Measurements from ENCODE around the gene MGAT4D.

The MGAT4D gene

DNA sequence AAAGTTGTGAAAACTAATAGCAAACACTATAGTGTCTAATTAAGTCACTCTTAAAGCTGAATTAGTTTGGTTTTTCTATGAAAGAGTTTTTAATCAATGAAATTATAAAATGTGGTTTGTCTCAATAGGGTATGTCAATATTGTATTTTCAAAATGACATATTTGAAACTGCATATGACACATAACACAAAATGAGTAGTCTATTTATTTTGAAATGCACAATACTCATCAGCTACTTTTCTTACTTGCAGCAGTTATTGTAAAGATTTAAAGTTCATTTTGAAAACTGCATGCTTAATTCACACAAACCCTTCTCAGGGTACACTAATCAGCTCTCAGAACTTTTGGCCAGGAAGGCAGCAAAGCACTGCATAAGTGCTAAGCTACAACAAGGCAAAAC is 91.8 kb downstream of the MGAT4D start:
- no peak overlapping the region for H3K4me3 ChIP-seq (ENCODE audit: low read depth, low read length)
- TF ChIP-seq, protein P1, sequence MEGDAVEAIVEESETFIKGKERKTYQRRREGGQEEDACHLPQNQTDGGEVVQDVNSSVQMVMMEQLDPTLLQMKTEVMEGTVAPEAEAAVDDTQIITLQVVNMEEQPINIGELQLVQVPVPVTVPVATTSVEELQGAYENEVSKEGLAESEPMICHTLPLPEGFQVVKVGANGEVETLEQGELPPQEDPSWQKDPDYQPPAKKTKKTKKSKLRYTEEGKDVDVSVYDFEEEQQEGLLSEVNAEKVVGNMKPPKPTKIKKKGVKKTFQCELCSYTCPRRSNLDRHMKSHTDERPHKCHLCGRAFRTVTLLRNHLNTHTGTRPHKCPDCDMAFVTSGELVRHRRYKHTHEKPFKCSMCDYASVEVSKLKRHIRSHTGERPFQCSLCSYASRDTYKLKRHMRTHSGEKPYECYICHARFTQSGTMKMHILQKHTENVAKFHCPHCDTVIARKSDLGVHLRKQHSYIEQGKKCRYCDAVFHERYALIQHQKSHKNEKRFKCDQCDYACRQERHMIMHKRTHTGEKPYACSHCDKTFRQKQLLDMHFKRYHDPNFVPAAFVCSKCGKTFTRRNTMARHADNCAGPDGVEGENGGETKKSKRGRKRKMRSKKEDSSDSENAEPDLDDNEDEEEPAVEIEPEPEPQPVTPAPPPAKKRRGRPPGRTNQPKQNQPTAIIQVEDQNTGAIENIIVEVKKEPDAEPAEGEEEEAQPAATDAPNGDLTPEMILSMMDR (IDR thresholded peaks at IDR 0.05; ENCODE audit: insufficient read depth, low read depth, low read length, missing control alignments) = no peak
- DNase-seq (ENCODE audit: low read depth) = no peak

DNA sequence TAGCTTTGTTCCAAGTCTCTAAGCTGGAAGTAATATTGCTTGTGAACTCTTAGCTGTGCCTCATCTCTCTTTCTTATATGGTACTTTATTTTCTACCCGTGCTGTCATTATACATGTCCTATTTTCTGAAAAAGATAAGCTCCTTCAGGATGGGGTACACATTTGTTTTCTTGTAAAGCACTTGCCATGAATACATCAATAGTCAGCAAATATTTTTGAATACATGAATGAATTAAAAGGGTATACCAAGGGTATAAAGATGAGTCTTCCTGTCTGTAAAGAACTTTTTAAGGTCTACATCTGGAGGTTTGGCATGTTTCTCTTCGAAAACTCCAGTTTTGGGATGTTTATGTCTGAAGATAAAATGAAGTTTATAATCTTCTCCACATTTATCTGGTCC is 98.0 kb downstream of the MGAT4D start:
- no peak for DNase-seq (ENCODE audit: low read depth)
- H3K4me3 ChIP-seq (ENCODE audit: low read depth, low read length) = no peak overlapping the region
- TF ChIP-seq, protein P1 (IDR thresholded peaks at IDR 0.05; ENCODE audit: insufficient read depth, low read depth, low read length, missing control alignments) = no peak

DNA sequence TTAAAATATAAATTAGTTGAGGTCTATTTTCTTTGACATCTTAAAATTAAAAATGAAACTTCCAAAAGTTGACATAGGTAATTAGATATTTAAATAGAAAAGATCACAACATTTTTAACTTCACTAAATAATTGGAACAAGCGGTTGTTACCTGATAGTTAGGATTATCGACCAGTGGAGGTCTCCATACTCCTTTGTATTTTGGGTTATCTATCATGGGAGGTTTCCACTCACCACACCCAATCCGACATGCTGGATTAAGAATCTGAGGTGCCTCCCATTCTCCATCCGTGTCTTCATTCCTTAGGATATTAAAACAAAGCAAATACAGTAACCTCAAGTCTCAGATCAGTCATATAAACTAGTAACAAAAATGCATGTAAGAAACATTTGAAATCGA is 102.4 kb downstream of the MGAT4D start:
- no peak overlapping the region for H3K4me3 ChIP-seq (ENCODE audit: low read depth, low read length)
- DNase-seq (ENCODE audit: low read depth) = no peak
- TF ChIP-seq, protein P1 (IDR thresholded peaks at IDR 0.05; ENCODE audit: insufficient read depth, low read depth, low read length, missing control alignments) = no peak

All from GM12865 (cell line).